BLaER1 (cell line): Measurements from ENCODE around the gene FAM118A.
A peak's percentile ranks its signal among the peaks of the same experiment; 100 is the strongest.
"Not testable (repeated sequence)": the region's sequence is repeated elsewhere in the genome, so short reads cannot be mapped to it uniquely, and the experiment has no call there.

Experiments used
- H3K27ac ChIP-seq: shearing (Covaris generic); formaldehyde crosslinking; 2 replicates; pipeline ENCODE4 v1.8.1; 2022
- H3K27me3 ChIP-seq: shearing (Covaris generic); formaldehyde crosslinking; 2 replicates; pipeline ENCODE4 v1.8.1; 2022
- H3K36me3 ChIP-seq: shearing (Covaris generic); formaldehyde crosslinking; 2 replicates; pipeline ENCODE4 v1.8.1; 2022
- H3K4me1 ChIP-seq: shearing (Covaris generic); formaldehyde crosslinking; 2 replicates; pipeline ENCODE4 v1.8.1; 2022
- H3K4me2 ChIP-seq: shearing (Covaris generic); formaldehyde crosslinking; 2 replicates; pipeline ENCODE4 v1.8.1; 2022
- H3K4me3 ChIP-seq: shearing (Covaris generic); formaldehyde crosslinking; 2 replicates; pipeline ENCODE4 v1.8.1; 2022
- H3K9ac ChIP-seq: shearing (Covaris generic); formaldehyde crosslinking; 2 replicates; pipeline ENCODE4 v1.8.1; 2022
- H3K9me3 ChIP-seq: shearing (Covaris generic); formaldehyde crosslinking; 2 replicates; pipeline ENCODE4 v1.8.1; 2022
- H4K20me1 ChIP-seq: shearing (Covaris generic); formaldehyde crosslinking; 2 replicates; pipeline ENCODE4 v1.8.1; 2022
- Cebpa-rat ChIP-seq: shearing (Covaris generic); IDR thresholded peaks from 2 replicates; pipeline ENCODE4 v1.8.1; 2022

FAM118A gene

DNA sequence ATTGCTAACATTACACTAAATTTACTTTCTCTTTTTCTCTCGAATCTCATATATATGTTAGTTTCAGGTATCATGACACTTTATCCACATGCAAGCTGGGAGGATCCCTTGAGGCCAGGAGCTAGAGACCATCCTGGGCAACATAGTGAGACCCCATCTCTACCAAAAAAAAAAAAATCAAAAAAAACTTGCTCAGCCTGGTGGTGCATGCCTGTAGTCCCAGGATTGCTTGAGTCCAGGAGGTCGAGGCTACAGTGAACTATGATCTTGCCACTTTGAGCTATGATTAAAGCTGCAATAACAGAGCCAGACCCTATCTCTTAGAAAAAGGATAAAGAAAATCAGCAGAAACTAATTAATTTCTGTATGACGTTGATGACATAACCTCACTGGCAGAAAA, 28.7 kb upstream of the FAM118A start:
- H3K9ac ChIP-seq: no peak overlapping the region
- no peak overlapping the region for H3K27ac ChIP-seq
- no peaks in the 10 kb centered on the region for H4K20me1 ChIP-seq
- no peak overlapping the region for H3K4me3 ChIP-seq
- peaks cover 20% of the 10 kb centered on the region for H3K4me1 ChIP-seq
- no peaks in the 10 kb centered on the region for H3K9me3 ChIP-seq
- H3K27me3 ChIP-seq: peaks cover 8% of the 10 kb centered on the region
- no peak overlapping the region for H3K4me2 ChIP-seq
- TF ChIP-seq Cebpa-rat: no peak
- no peaks in the 10 kb centered on the region for H3K36me3 ChIP-seq

GRCh38 chr22:45284705-45285262, 24.9 kb upstream of the FAM118A start, which contains the start of gene UPK3A:
UPK3A (plus strand) TSS chr22:45284949; CDS start chr22:45285014, 65 bp downstream.
- H3K27ac ChIP-seq: no peak within 1 kb of the TSS
- peaks cover 35% of the 10 kb centered on the region for H3K4me1 ChIP-seq
- H3K36me3 ChIP-seq: no peaks in the 10 kb centered on the region
- TF ChIP-seq Cebpa-rat: no peak
- H3K4me2 ChIP-seq: peak within 1 kb of the TSS; percentile 55
- H3K9ac ChIP-seq: no peak within 1 kb of the TSS
- H3K27me3 ChIP-seq: peaks cover 8% of the 10 kb centered on the region
- H3K9me3 ChIP-seq: no peaks in the 10 kb centered on the region
- H4K20me1 ChIP-seq: no peaks in the 10 kb centered on the region
- H3K4me3 ChIP-seq: no peak within 1 kb of the TSS

DNA sequence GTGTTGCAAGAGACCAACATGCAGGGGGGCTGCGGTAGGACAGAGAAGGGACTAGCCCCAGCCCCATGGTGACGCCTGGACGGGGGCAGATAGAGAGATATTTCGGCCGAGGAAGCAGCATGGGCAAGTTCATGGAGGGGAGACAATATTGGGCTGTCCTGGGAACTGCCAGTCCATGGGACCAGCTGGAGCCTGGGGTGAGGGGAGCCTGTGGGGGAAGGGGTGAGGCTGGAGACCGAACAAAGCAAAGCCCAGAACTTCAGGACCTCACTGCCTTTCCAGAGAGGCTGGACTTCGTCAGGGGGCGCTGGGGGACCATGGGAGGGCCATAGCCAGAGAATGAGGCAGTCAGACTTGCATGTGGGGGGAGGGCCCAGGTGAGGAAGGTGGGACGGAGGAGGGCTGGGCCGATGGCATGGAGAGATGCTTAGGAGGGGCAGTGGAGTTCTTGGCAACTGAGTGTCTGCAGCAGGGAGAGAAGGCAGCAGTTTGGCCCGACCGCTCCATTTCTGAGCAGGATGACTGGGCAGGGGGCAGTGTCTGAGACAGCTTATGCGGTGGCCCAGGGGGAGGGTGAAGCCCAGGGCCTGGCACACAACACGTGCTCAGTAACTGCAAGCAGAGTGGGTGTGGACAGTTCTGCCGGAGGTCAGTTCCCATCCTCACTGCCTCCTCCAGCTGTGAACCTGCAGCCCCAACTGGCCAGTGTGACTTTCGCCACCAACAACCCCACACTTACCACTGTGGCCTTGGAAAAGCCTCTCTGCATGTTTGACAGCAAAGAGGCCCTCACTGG, 24.3 kb upstream of the FAM118A start:
- peaks cover 31% of the 10 kb centered on the region for H3K4me1 ChIP-seq
- H3K4me3 ChIP-seq: no peak overlapping the region
- H3K4me2 ChIP-seq: peak overlapping the region; percentile 55
- peaks cover 8% of the 10 kb centered on the region for H3K27me3 ChIP-seq
- H3K9me3 ChIP-seq: no peaks in the 10 kb centered on the region
- H3K36me3 ChIP-seq: no peaks in the 10 kb centered on the region
- no peak overlapping the region for H3K9ac ChIP-seq
- H3K27ac ChIP-seq: no peak overlapping the region
- no peak for TF ChIP-seq Cebpa-rat
- H4K20me1 ChIP-seq: no peaks in the 10 kb centered on the region

- Histone ChIP-seq H3K27me3 (peaks cover 8% of the 10 kb centered on the region), H3K36me3 (no peaks in the 10 kb centered on the region), H3K4me1 (peaks cover 42% of the 10 kb centered on the region), H4K20me1 (no peaks in the 10 kb centered on the region), H3K9me3 (no peaks in the 10 kb centered on the region), H3K9ac (no peak overlapping the region), H3K4me3 (no peak overlapping the region), H3K27ac (peak overlapping the region; percentile 15; the same call in 1 of the 2 replicates), H3K4me2 (peak overlapping the region; percentile 35; the same call in 1 of the 2 replicates)
- no peak for TF ChIP-seq Cebpa-rat
Observed at GRCh38 chr22:45286854-45287551, 22.7 kb upstream of the FAM118A start.

- Histone ChIP-seq H3K4me2 (no peak overlapping the region), H3K9ac (no peak overlapping the region), H3K4me1 (peaks cover 58% of the 10 kb centered on the region), H3K27ac (no peak overlapping the region), H3K4me3 (no peak overlapping the region), H3K9me3 (no peaks in the 10 kb centered on the region), H3K36me3 (no peaks in the 10 kb centered on the region), H4K20me1 (no peaks in the 10 kb centered on the region), H3K27me3 (no peaks in the 10 kb centered on the region)
- no peak for TF ChIP-seq Cebpa-rat
Observed at GRCh38 chr22:45290410-45290936, 19.3 kb upstream of the FAM118A start.

GRCh38 chr22:45291061-45291930, 18.4 kb upstream of the FAM118A start:
- Histone ChIP-seq H3K4me1 (peaks cover 66% of the 10 kb centered on the region), H3K9me3 (no peaks in the 10 kb centered on the region), H3K9ac (no peak overlapping the region), H3K4me2 (peak overlapping the region; percentile 64), H3K27me3 (no peaks in the 10 kb centered on the region), H3K36me3 (no peaks in the 10 kb centered on the region), H4K20me1 (no peaks in the 10 kb centered on the region), H3K27ac (peak overlapping the region; percentile 44), H3K4me3 (no peak overlapping the region)
- TF ChIP-seq Cebpa-rat: no peak

DNA sequence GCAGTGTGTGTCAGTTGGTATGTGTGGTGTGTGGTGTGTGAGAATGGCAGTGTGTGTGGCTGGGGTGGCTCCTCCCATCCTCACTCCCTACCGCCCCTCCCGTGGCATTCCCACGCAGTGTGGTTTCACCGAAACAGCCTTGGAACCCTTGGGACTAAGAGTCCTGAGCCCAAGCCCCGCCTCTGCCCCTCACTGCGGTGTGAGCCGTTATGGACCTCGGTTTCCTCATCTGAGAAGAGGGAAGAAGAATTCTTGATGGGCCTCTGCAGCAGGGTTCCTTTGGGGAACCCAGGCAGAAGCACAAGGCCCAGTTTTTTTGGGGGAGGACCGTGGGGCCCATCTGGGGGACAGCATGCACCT, 17.8 kb upstream of the FAM118A start:
- H4K20me1 ChIP-seq: no peaks in the 10 kb centered on the region
- peak overlapping the region; percentile 44 for H3K27ac ChIP-seq
- TF ChIP-seq Cebpa-rat: no peak
- peak overlapping the region; percentile 64 for H3K4me2 ChIP-seq
- peaks cover 72% of the 10 kb centered on the region for H3K4me1 ChIP-seq
- H3K9ac ChIP-seq: no peak overlapping the region
- H3K36me3 ChIP-seq: no peaks in the 10 kb centered on the region
- H3K27me3 ChIP-seq: no peaks in the 10 kb centered on the region
- no peak overlapping the region for H3K4me3 ChIP-seq
- no peaks in the 10 kb centered on the region for H3K9me3 ChIP-seq

DNA sequence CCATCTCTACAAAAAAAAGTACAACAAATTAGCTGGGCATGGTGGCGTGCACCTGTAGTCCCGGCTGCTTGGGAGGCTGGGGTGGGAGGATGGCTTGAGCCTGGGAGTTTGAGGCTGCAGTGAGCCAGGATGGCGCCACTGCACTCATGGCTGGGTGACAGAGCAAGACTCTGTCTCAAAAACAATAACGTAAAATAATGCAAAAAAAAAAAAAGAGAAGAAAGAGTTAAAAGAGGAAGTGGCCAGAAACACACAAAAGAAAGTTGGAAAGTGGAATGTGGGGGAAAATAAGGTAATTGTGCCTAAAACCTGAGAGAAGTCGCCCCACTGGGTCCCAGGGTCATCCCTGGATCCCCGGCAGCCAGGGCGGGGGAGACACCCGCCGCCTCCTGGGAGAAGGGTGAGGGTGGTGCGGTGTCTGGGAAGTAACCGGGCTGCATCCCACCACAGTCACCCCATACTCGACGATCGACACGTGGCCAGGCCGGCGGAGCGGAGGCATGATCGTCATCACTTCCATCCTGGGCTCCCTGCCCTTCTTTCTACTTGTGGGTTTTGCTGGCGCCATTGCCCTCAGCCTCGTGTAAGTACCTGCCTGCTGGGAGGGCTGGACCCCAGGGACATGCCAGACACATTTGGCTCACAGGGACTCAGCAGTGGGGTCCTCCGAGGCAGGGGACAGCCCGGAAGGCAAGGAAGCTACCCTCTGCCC, 16.8 kb upstream of the FAM118A start:
- peak overlapping the region; percentile 44; the same call in 1 of the 2 replicates for H3K27ac ChIP-seq
- no peaks in the 10 kb centered on the region for H4K20me1 ChIP-seq
- no peaks in the 10 kb centered on the region for H3K27me3 ChIP-seq
- H3K9ac ChIP-seq: no peak overlapping the region
- H3K4me3 ChIP-seq: no peak overlapping the region
- peak overlapping the region; percentile 64 for H3K4me2 ChIP-seq
- H3K9me3 ChIP-seq: no peaks in the 10 kb centered on the region
- no peaks in the 10 kb centered on the region for H3K36me3 ChIP-seq
- TF ChIP-seq Cebpa-rat: no peak
- peaks cover 71% of the 10 kb centered on the region for H3K4me1 ChIP-seq

GRCh38 chr22:45294030-45294429, 15.7 kb upstream of the FAM118A start:
- Histone ChIP-seq H3K9me3 (no peaks in the 10 kb centered on the region), H3K9ac (no peak overlapping the region), H3K36me3 (no peaks in the 10 kb centered on the region), H3K27me3 (no peaks in the 10 kb centered on the region), H3K4me2 (no peak overlapping the region), H3K4me1 (peaks cover 61% of the 10 kb centered on the region), H4K20me1 (no peaks in the 10 kb centered on the region), H3K27ac (no peak overlapping the region), H3K4me3 (no peak overlapping the region)
- TF ChIP-seq Cebpa-rat: no peak

GRCh38 chr22:45295004-45295403, 14.7 kb upstream of the FAM118A start:
- not testable (repeated sequence) for H3K4me2 ChIP-seq, H3K4me3 ChIP-seq, H3K27ac ChIP-seq, H4K20me1 ChIP-seq, H3K9ac ChIP-seq, H3K27me3 ChIP-seq, H3K36me3 ChIP-seq, H3K9me3 ChIP-seq
- peaks cover 63% of the 10 kb centered on the region for H3K4me1 ChIP-seq
